NB4 (cell line): ENCODE measurements around the gene SRRD.
A peak's percentile ranks its signal among the peaks of the same experiment; 100 is the strongest.
"Not testable (repeated sequence)": the region's sequence is repeated elsewhere in the genome, so short reads cannot be mapped to it uniquely, and the experiment has no call there.

ENCODE experiments used
- DNase-seq: peaks from one replicate; pipeline ENCODE4 v3.0.0; 2010; ENCODE audit warnings: low read depth
- H3K4me3 ChIP-seq: one replicate; pipeline ENCODE4 v1.5.1; 2011; ENCODE audit warnings: mild to moderate bottlenecking, low read depth, low read length, moderate library complexity
- MAX ChIP-seq: IDR thresholded peaks from 2 replicates; pipeline ENCODE4 v1.6.1; 2011; ENCODE audit warnings: low read depth, low read length
- MYC ChIP-seq: IDR thresholded peaks from 2 replicates; pipeline ENCODE4 v1.6.1; 2011; ENCODE audit warnings: low read depth, low read length
- POLR2A ChIP-seq: IDR thresholded peaks from 2 replicates; pipeline ENCODE4 v1.6.1; 2011; ENCODE audit warnings: mild to moderate bottlenecking; ENCODE audit not compliant: insufficient read length; ENCODE audit errors: extremely low read depth
- TF ChIP-seq, protein P1 (sequence below): IDR thresholded peaks from one replicate; pipeline ENCODE4 v1.5.1; 2012; ENCODE audit warnings: low read depth, low read length

SRRD gene, protein sequence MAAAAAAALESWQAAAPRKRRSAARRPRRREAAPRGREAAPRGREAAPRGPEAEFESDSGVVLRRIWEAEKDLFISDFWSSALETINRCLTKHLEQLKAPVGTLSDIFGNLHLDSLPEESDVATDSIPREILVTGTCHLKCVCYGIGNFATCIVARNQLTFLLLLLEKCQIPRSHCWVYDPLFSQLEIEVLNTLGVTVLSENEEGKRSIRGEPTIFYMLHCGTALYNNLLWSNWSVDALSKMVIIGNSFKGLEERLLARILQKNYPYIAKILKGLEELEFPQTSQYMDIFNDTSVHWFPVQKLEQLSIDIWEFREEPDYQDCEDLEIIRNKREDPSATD

DNA sequence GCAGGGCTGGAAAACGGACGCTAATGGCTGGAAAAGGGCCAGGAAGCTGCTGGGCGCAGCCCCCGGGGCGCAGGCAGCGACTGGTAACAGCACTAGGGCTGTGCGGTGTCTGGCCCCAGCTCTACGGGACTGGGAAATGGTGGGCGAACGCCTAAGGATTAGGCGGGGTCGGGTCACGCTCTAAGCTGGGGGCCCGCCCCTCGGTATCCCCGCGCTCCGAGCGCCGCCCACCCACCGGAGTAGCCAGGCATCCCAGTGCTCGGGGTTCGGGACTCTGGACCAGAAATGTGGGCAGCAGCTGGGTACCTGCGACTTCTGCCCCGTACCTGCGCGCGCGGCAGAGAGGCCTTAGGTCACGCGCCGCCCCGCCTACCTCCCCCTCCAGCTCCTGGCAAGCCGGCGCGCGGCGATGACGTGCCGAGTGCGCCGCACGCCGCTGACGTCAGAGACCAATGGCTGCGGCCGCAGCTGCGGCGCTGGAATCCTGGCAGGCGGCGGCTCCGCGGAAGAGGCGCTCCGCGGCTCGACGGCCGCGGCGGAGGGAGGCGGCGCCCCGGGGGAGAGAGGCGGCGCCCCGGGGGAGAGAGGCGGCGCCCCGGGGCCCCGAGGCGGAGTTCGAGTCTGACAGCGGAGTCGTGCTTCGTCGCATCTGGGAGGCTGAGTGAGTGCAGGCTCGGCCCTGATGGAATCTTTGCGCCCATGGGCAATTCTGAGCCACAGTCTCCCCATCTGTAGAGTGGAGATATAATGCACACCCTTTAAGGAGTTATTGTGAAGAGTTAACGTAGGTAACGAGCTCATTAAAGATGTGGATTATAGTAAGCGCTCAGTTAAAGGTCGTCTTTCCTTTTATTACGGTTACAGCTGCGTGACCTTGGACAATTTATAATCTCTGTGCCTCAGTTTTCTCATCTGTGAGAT is at the start of gene SRRD, which contains the start of gene HPS4:
Gene SRRD, plus strand, starts transcription at position 439 of the 921 bp plus-strand sequence. Its CDS starts 14 bp downstream, at position 453.
Gene HPS4, minus strand, starts transcription at position 345 of the 921 bp plus-strand sequence. CDS start 2,021 bp downstream, outside the sequence.
- peak; percentile 92 for DNase-seq
- TF ChIP-seq MYC (peak; percentile 31), POLR2A (peak; percentile 72), MAX (peak; percentile 57)
- TF ChIP-seq, protein P1, sequence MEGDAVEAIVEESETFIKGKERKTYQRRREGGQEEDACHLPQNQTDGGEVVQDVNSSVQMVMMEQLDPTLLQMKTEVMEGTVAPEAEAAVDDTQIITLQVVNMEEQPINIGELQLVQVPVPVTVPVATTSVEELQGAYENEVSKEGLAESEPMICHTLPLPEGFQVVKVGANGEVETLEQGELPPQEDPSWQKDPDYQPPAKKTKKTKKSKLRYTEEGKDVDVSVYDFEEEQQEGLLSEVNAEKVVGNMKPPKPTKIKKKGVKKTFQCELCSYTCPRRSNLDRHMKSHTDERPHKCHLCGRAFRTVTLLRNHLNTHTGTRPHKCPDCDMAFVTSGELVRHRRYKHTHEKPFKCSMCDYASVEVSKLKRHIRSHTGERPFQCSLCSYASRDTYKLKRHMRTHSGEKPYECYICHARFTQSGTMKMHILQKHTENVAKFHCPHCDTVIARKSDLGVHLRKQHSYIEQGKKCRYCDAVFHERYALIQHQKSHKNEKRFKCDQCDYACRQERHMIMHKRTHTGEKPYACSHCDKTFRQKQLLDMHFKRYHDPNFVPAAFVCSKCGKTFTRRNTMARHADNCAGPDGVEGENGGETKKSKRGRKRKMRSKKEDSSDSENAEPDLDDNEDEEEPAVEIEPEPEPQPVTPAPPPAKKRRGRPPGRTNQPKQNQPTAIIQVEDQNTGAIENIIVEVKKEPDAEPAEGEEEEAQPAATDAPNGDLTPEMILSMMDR, result no peak
- peak within 1 kb of the TSS; percentile 100 for H3K4me3 ChIP-seq

- H3K4me3 ChIP-seq, result no peak overlapping the region
- peak; percentile 84 for DNase-seq
- 0 out of 2 replicates have a peak, but pooled peaks have one; percentile 15 for TF ChIP-seq MYC
- TF ChIP-seq MAX, result peak; percentile 16; the same call in 1 of the 2 replicates
- no peak for TF ChIP-seq POLR2A
Measured at GRCh38 chr22:26435327-26436093, 48.2 kb upstream of the SRRD start.

DNA sequence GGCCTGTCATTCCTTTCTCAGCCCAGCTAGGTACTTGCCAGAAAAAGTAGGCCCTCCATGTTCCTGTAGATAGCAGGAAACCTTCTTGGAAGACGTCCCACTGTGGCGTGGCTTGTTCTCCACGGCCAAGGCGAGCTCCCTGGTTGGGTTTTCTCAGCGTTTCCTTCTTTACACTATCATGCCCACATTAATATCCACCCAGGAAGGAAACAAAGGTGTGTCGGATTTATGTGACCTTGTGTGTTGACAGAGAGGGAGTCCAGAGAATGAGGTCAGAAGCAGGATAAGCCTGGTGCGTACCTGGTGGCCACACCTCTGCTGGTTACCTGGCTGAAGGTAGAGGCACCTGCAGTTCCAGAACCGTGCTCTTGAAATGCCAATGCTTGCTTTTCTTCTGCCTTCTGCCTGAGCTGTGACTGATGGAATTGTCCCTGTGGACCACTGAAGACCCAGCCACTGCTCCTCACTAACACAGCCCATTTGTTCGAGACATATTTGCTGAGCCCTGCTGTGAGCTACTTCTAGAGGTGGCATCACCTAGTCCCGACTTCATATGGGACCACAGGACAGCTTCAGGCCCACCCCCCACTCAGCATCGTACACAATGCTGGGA is 46.7 kb upstream of the SRRD start:
- TF ChIP-seq MAX, result no peak
- TF ChIP-seq MYC, result no peak
- no peak for TF ChIP-seq POLR2A
- TF ChIP-seq, protein P1, result no peak
- DNase-seq, result no peak
- H3K4me3 ChIP-seq, result no peak overlapping the region

DNA sequence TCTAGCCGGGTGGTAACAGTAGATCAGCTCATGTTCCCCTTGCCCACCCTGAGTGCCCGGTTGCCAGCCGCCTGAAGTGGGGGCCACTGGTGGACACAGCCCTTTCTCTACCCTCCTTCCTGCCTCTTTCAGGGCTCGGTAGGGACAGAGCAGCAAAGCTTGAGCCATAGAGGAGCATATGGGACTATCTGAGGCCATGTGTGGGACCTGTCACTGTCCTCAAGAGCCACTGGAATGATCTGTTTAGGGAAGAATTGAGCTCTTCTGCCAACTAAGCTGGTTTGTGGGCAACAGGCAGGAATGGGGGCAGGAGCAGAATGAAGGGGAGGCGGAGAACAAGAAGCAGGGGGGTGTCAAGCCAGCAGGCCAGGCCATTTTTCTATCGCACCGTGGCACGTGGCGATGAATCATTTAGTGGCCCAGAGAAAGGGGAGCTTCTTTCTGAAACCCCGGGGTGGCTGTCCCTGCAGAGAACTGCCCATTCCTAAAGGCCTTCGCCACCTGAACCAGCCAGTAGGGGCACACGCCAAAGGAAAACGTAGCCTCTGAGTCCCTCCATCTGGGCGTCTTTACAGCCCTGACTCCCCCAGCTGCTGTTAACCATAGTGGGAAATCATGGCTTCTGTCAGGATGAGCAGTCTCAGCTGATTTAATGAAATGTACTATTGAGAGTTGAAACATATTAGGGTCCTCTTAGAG is 45.8 kb upstream of the SRRD start:
- DNase-seq, result no peak
- TF ChIP-seq, protein P1, result no peak
- TF ChIP-seq MYC (no peak), POLR2A (no peak), MAX (no peak)
- H3K4me3 ChIP-seq, result no peak overlapping the region

DNA sequence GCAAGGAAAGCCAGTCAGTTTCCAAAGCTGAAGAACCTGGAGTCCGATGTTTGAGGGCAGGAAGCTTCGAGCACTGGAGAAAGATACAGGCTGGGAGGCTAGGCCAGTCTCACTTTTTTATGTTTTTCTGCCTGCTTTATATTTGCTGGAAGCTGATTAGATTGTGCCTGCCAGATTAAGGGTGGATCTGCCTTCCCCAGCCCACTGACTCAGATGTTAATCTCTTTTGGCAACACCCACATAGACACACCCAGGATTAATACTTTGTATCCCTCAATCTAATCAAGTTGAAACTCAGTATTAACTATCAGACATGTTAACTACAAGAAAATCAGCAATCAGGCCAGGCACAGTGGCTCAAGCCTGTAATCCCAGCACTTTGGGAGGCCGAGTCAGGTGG is 44.9 kb upstream of the SRRD start:
- DNase-seq, H3K4me3 ChIP-seq: not testable (repeated sequence)

DNA sequence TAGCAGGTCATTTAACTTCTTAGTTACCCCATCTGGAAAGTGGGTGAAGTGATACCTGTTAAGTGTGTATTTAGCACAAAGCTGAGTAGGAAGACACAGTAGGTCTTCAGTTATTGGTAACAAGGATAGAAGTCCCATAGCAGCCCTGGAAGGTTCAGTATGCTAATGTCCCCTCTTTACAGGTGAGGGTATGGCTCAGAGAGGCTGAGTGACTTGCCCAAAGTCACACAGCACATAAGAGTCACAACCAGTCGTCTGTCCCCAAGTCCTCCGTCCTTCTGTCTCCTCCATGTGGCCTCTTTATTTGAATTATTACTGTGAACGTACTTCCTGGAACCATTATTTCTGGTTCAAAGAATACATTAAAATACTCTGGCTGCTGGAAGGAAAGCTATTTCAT is 44.1 kb upstream of the SRRD start:
- no peak overlapping the region for H3K4me3 ChIP-seq
- TF ChIP-seq MAX (no peak), POLR2A (no peak), MYC (no peak)
- TF ChIP-seq, protein P1, result no peak
- no peak for DNase-seq
